ENCODE results near the gene PRXL2B. TPM values are rescaled to one million over a fixed set of nuclear protein-coding genes. Genes with fewer than 3 reads are reported as not detected.
A peak's percentile ranks its signal among the peaks of the same experiment; 100 is the strongest.
"Not testable (repeated sequence)": the region's sequence is repeated elsewhere in the genome, so short reads cannot be mapped to it uniquely, and the experiment has no call there.

Gene PRXL2B
- total and polyA plus RNA-seq, 3 experiments from 2014 or later = 23.2 to 45.5 (median 41.3) TPM

- CTCF ChIA-PET; DNase-seq; POLR2A ChIA-PET; H3K36me3 ChIP-seq (ENCODE audit: insufficient read depth, low read length); H3K9me3 ChIP-seq (ENCODE audit: low read length); H3K4me3 Mint-ChIP-seq; H3K27me3 Mint-ChIP-seq; H3K27ac ChIP-seq (ENCODE audit: low read depth, low read length); H3K4me3 ChIP-seq (ENCODE audit: low read length); H3K9me3 Mint-ChIP-seq; H3K27me3 ChIP-seq (ENCODE audit: insufficient read depth, low read length, poor library complexity, severe bottlenecking): not testable (repeated sequence)
- peaks cover 41% of the 10 kb centered on the region for H3K4me1 ChIP-seq (ENCODE audit: insufficient read depth, low read length)
- Mint-ChIP-seq H3K4me1 (peaks cover 30 to 53% (median 34%) of the 10 kb centered on the region in 3 donors), H3K36me3 (peaks cover 0 to 14% (median 0%) of the 10 kb centered on the region in 3 donors), H3K27ac (peak overlapping the region in 1 of 8 donors; percentile 58)
Observed at GRCh38 chr1:2553076-2553475, 33.5 kb upstream of the PRXL2B start.

GRCh38 chr1:2553871-2554620 lies 32.5 kb upstream of the PRXL2B start:
- Histone ChIP-seq H3K4me3 (ENCODE audit: low read length) (no peak overlapping the region), H3K4me1 (ENCODE audit: insufficient read depth, low read length) (peaks cover 41% of the 10 kb centered on the region), H3K36me3 (ENCODE audit: insufficient read depth, low read length) (no peaks in the 10 kb centered on the region), H3K27me3 (ENCODE audit: insufficient read depth, low read length, poor library complexity, severe bottlenecking) (no peaks in the 10 kb centered on the region), H3K27ac (ENCODE audit: low read depth, low read length) (no peak overlapping the region), H3K9me3 (ENCODE audit: low read length) (no peaks in the 10 kb centered on the region)
- Mint-ChIP-seq H3K9me3 (no peaks in the 10 kb centered on the region), H3K4me3 (peak overlapping the region in 3 of 7 donors; percentile 39 to 95 (median 62)), H3K4me1 (peaks cover 31 to 55% (median 34%) of the 10 kb centered on the region in 3 donors), H3K27me3 (no peaks in the 10 kb centered on the region), H3K36me3 (peaks cover 0 to 22% (median 0%) of the 10 kb centered on the region in 3 donors), H3K27ac (peak overlapping the region; percentile 60 to 99 (median 96))
- DNase-seq = no peak
- ChIA-PET CTCF (interaction anchor here (1.0 to 3.8 kb wide), 3 partner anchors 24 to 233 kb away, joined by 4 to 34 read pairs (median 30); partner anchors contain the start of gene PRXL2B), POLR2A (no interaction called here)

- H3K4me3 ChIP-seq (ENCODE audit: low read length) = no peak overlapping the region
- peaks cover 35% of the 10 kb centered on the region for H3K4me1 ChIP-seq (ENCODE audit: insufficient read depth, low read length)
- peak overlapping the region; percentile 95 for H3K27ac ChIP-seq (ENCODE audit: low read depth, low read length)
- H3K36me3 Mint-ChIP-seq = peaks cover 0 to 28% (median 0%) of the 10 kb centered on the region in 3 donors
- H3K9me3 ChIP-seq (ENCODE audit: low read length) = no peaks in the 10 kb centered on the region
- H3K9me3 Mint-ChIP-seq = no peaks in the 10 kb centered on the region
- DNase-seq = peak in 4 of 5 donors; percentile 26 to 79 (median 61)
- ChIA-PET CTCF (interaction anchor here (1.0 to 3.8 kb wide), 4 partner anchors 23 to 233 kb away, joined by 4 to 34 read pairs (median 25); partner anchors contain the start of gene PRXL2B), POLR2A (interaction anchor here (1.0 to 2.5 kb wide), 3 partner anchors 23 to 31 kb away, joined by 3 to 41 read pairs (median 15); partner anchors contain the start of gene PRXL2B)
- H3K4me1 Mint-ChIP-seq = peaks cover 30 to 52% (median 32%) of the 10 kb centered on the region in 3 donors
- peak overlapping the region; percentile 16 to 99 (median 56) for H3K4me3 Mint-ChIP-seq
- H3K36me3 ChIP-seq (ENCODE audit: insufficient read depth, low read length) = no peaks in the 10 kb centered on the region
- no peaks in the 10 kb centered on the region for H3K27me3 ChIP-seq (ENCODE audit: insufficient read depth, low read length, poor library complexity, severe bottlenecking)
- H3K27me3 Mint-ChIP-seq = no peaks in the 10 kb centered on the region
- H3K27ac Mint-ChIP-seq = peak overlapping the region; percentile 57 to 99 (median 98)
Observed at GRCh38 chr1:2554621-2555387, 31.8 kb upstream of the PRXL2B start.

GRCh38 chr1:2555634-2556276 lies 30.8 kb upstream of the PRXL2B start:
- ChIA-PET POLR2A (interaction anchor here (0.6 to 2.5 kb wide), 11 partner anchors 8 to 164 kb away, joined by 3 to 41 read pairs (median 7); partner anchors contain the start of genes MORN1, PANK4, PEX10 and PRXL2B), CTCF (interaction anchor here (1.0 to 3.8 kb wide), 10 partner anchors 9 to 361 kb away, joined by 3 to 34 read pairs (median 6); partner anchors contain the start of genes FAAP20 and PRXL2B)
- H3K27ac Mint-ChIP-seq = peak overlapping the region; percentile 93 to 99 (median 98)
- H3K4me3 Mint-ChIP-seq = peak overlapping the region; percentile 94 to 99 (median 99)
- H3K4me1 Mint-ChIP-seq = peaks cover 30 to 54% (median 31%) of the 10 kb centered on the region in 3 donors
- Histone ChIP-seq H3K27ac (ENCODE audit: low read depth, low read length) (peak overlapping the region; percentile 95), H3K27me3 (ENCODE audit: insufficient read depth, low read length, poor library complexity, severe bottlenecking) (no peaks in the 10 kb centered on the region), H3K36me3 (ENCODE audit: insufficient read depth, low read length) (no peaks in the 10 kb centered on the region), H3K4me3 (ENCODE audit: low read length) (peak overlapping the region; percentile 98), H3K9me3 (ENCODE audit: low read length) (no peaks in the 10 kb centered on the region), H3K4me1 (ENCODE audit: insufficient read depth, low read length) (peaks cover 35% of the 10 kb centered on the region)
- no peaks in the 10 kb centered on the region for H3K27me3 Mint-ChIP-seq
- peak; percentile 67 to 86 (median 74) for DNase-seq
- H3K9me3 Mint-ChIP-seq = no peaks in the 10 kb centered on the region
- H3K36me3 Mint-ChIP-seq = peaks cover 0 to 35% (median 0%) of the 10 kb centered on the region in 3 donors

GRCh38 chr1:2556277-2556677 lies 30.3 kb upstream of the PRXL2B start, which contains the start of gene TNFRSF14:
Gene TNFRSF14, plus strand, starts transcription at chr1:2556371. Its CDS starts 294 bp downstream, at chr1:2556665.
- H3K36me3 Mint-ChIP-seq = peaks cover 0 to 40% (median 0%) of the 10 kb centered on the region in 3 donors
- Histone ChIP-seq H3K27ac (ENCODE audit: low read depth, low read length) (peak within 1 kb of the TSS; percentile 95), H3K4me1 (ENCODE audit: insufficient read depth, low read length) (peaks cover 35% of the 10 kb centered on the region), H3K27me3 (ENCODE audit: insufficient read depth, low read length, poor library complexity, severe bottlenecking) (no peaks in the 10 kb centered on the region), H3K9me3 (ENCODE audit: low read length) (no peaks in the 10 kb centered on the region), H3K36me3 (ENCODE audit: insufficient read depth, low read length) (no peaks in the 10 kb centered on the region), H3K4me3 (ENCODE audit: low read length) (peak within 1 kb of the TSS; percentile 98)
- no peaks in the 10 kb centered on the region for H3K9me3 Mint-ChIP-seq
- ChIA-PET POLR2A (interaction anchor here (0.6 to 2.5 kb wide), 10 partner anchors 9 to 165 kb away, joined by 3 to 41 read pairs (median 8); partner anchors contain the start of genes MORN1, PANK4, PEX10 and PRXL2B), CTCF (interaction anchor here (0.8 to 3.8 kb wide), 11 partner anchors 10 to 361 kb away, joined by 3 to 34 read pairs (median 5); partner anchors contain the start of genes FAAP20, PANK4 and PRXL2B)
- H3K27ac Mint-ChIP-seq = peak within 1 kb of the TSS; percentile 93 to 99 (median 98)
- H3K27me3 Mint-ChIP-seq = peaks cover 0 to under 1% of the 10 kb centered on the region in 2 donors
- peak; percentile 65 to 87 (median 79) for DNase-seq
- H3K4me3 Mint-ChIP-seq = peak within 1 kb of the TSS; percentile 94 to 99 (median 99)
- peaks cover 28 to 58% (median 30%) of the 10 kb centered on the region in 3 donors for H3K4me1 Mint-ChIP-seq

GRCh38 chr1:2556678-2557481 lies 29.7 kb upstream of the PRXL2B start:
- Mint-ChIP-seq H3K27me3 (peaks cover 0 to 2% of the 10 kb centered on the region in 2 donors), H3K4me3 (peak overlapping the region; percentile 94 to 99 (median 99)), H3K4me1 (peaks cover 30 to 61% (median 30%) of the 10 kb centered on the region in 3 donors), H3K27ac (peak overlapping the region; percentile 93 to 99 (median 98)), H3K36me3 (peaks cover 0 to 44% (median 0%) of the 10 kb centered on the region in 3 donors), H3K9me3 (no peaks in the 10 kb centered on the region)
- Histone ChIP-seq H3K36me3 (ENCODE audit: insufficient read depth, low read length) (no peaks in the 10 kb centered on the region), H3K27me3 (ENCODE audit: insufficient read depth, low read length, poor library complexity, severe bottlenecking) (no peaks in the 10 kb centered on the region), H3K4me1 (ENCODE audit: insufficient read depth, low read length) (peaks cover 35% of the 10 kb centered on the region), H3K9me3 (ENCODE audit: low read length) (no peaks in the 10 kb centered on the region), H3K4me3 (ENCODE audit: low read length) (peak overlapping the region; percentile 98), H3K27ac (ENCODE audit: low read depth, low read length) (peak overlapping the region; percentile 95)
- ChIA-PET CTCF (interaction anchor here (0.8 to 3.8 kb wide), 11 partner anchors 10 to 362 kb away, joined by 3 to 34 read pairs (median 5); partner anchors contain the start of genes FAAP20, PANK4 and PRXL2B), POLR2A (interaction anchor here (0.7 to 2.5 kb wide), 10 partner anchors 9 to 165 kb away, joined by 3 to 41 read pairs (median 8); partner anchors contain the start of genes MORN1, PANK4, PRXL2B and RER1)
- DNase-seq = peak in 2 of 5 donors; percentile 52 to 66
